Stimulated activated CD4-positive, alpha-beta T cell treated with anti-CD3 and anti-CD28 coated beads, Interleukin-15, amount 100 ng/mL, for 48 hours (primary cell): ENCODE data around the gene SCML2.
"Not testable (repeated sequence)": the region's sequence is repeated elsewhere in the genome, so short reads cannot be mapped to it uniquely, and the experiment has no call there.

Experiments
- DNase-seq, 2 donors: peaks; one replicate each; pipeline ENCODE4 v3.0.0-alpha.2; 2020; ENCODE audit warnings: low read depth in 2 of 2

The SCML2 gene

DNA sequence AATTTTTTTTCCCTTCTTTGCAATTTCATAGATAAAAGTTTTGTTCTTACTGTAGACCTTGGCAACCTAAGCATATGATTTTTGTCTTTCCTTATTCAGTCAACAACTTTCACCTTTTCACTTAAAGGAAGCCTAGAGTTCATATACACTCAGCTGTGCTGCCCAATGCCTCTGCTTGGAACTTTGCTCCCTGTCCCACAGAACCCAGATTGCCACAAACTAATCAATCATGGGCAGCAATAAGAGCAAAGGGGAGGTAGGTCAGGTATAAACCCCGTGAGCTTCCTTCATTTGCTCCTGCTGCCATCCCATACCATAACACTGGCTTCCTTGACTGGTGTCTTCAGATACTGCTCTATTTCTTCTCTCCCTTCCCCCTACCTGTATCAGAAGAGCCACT, 82.8 kb downstream of the SCML2 start:
- no peak for DNase-seq

DNA sequence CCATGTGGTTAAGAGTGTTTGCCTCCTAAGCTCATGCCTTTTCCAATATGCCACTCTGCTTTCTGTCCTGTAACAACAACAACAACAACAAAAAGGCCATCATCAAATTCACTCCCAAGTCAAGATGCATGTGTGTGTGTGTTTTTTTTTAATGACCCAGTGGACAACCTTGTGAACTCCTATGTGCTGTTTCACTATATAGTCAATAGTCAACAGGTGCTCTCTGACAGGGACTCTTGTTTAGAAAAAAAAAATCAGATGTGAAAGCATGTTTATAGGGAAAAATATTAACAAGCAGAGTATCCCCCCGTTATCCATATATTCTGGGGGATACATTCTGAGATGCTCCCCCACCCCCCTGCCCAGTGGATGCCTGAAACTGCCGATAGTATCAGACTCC, 83.2 kb downstream of the SCML2 start:
- no peak for DNase-seq

DNA sequence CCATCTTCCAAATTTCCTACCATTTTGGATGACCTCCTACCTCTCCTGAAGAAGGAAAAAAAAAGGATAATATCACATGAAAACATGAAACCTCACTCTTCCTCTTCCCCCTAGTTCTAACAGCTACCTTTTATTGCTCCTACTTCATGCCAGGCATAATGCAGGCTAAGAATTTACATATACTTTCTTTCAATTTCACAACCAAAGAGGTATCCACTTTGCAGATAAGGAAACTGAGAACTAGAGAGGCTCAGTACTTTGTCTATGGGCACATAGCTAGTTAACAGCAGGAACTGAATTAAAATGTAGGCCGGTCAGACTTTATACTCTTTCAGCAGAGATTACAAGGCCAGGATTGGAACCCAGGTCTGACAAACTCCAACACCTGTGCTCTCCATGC, 99.4 kb downstream of the SCML2 start:
- no peak for DNase-seq

DNA sequence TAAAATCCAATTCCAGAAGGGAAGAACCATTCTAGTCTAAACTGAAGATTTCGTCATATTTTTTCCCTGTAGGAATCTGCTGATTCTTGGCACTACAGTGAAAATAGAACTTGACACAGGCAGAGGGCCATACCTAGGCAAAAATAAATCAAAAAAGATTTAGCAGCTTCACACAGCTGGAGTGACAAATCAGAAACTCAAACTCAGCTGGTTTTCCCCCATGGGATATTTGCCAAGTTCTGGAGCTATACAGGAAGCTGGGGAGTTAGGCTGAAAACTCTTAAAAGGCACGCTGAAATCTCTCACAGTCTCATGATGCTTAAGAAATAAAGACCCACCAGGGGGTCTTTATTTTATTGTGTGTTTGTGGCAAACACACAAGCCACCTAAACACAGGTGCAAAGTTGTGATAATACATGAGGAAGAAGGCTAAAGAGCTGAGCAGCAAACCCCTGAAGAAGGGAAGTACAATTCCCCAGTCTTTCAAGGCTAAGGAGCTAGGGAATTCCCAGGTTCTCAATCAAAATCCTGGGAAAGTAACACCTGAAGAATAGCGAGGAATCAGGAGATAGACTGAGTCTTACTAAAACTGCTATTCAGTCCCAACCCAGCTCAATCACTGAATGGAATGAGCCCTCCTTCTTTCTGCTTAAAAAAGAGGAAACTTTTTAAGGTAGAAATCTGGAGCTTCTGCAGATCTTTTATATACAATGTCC, 101.7 kb downstream of the SCML2 start:
- no peak for DNase-seq

DNA sequence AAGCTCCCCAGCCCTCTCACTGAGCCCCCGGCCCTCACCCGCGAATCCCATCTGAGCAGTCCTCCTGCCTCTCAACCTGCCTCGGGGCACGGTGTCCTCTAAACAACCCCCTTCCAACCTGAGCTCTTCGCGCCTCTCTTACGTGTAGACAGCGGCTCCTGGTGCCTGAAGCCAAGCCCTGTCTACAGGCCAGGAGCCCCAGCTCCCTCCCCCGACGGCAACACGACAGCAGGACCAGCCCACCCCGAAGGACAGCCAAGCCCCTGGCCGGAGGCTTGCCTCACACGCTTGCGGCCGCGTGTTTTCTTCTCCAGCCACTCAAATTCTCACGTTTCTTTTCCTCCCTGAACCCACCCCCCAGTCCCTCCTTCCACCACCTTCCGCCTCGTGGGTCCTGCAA, 124.8 kb downstream of the SCML2 start:
- not testable (repeated sequence) for DNase-seq

DNA sequence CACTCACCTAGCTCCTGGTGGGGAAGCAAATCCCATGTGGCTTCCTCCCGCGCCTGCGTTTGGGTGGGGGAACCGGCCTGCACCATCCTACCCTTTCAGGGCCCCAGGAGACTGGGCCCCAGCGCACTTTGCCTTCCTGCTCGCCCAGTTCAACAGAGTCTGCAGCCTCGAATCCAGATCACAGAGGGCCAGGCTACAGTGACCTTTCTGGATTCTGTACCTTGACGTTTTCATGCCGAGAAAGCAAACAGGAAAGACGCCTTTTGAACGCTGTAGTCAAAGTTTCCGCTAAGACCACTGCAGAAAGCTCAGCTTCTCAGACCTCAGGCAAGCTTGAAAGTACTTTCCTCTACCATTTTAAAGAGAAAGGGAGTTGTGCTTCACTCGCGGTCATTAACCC, 126.4 kb downstream of the SCML2 start:
- no peak for DNase-seq

DNA sequence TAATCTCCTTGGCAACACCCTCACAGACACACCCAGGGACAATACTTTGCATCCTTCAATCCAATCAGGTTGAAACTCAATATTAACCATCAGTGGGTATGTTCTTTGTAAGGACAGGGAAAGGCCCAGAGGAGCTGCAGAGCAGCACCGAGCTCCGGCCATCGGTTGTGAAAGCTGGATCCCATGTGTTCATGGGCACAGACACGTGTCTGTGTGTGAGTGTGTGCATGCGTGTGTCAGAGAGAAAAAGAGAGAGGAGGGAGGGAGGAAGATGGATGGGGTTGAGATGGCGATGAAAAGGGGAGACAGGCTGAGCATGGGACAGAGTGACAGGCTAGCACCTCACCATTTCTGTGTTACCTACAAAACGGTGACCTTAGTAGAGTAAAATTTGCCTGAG, 127.0 kb downstream of the SCML2 start:
- DNase-seq, result no peak

DNA sequence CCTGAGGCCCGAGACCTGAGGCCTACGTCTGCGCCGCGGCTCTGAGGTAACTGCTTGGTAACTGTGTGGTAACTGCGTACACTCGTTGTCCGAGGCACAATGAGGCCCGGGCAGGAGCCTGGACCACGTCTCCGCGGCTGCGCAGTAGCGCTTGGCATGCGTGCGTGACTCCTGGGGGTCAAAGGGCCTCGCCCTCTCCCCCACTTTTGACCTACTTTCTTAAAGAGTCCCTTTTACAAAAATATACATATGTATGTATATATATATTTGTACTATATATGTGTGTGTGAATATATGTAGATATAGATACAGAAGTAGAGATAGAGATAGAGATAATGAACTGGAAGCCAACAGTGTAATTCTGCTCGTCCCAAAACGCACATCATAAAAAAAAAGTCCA, 133.7 kb downstream of the SCML2 start, which contains the start of gene BEND2:
BEND2 (minus strand) TSS at position 101 of the 400 bp plus-strand sequence. CDS start 136 bp downstream, outside the sequence.
- DNase-seq, result no peak

DNA sequence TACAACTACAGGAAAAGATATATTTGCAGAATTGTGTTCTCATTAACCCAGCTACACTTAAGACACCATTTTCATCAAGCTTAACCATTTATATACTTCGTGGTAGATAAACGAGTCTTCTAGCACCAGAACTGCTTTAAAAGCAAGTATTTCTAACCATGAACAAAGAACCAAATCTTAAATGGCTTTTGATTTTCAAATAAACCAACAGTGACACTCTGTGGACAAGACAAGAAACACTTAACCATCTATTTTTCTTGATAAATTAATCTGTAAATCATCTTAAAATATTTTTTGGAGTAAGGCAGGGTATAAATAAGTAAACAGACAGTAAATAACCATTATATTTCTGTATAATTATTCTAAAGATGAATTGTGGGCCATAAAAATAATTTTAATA, 144.0 kb downstream of the SCML2 start:
- no peak for DNase-seq

DNA sequence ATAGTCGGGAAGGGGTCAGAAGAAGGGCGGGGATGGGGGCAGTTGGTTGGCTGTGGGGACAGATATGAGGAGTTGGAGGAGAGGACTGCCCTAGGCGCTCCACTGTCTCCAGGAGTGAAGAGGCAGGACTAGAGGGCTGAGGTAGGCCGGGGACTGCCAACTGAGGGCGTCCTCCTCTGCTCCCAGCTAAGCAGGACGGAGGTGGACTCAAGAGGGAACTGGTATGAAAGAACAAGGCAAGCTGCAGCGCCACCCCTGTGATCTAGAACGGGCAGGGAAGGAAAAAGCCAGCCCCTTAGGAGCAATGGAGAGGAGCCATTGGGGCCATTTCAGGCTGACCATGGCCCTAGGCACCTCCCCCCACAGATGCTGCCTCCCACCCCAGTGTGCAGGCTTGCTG, 147.8 kb downstream of the SCML2 start:
- no peak for DNase-seq

DNA sequence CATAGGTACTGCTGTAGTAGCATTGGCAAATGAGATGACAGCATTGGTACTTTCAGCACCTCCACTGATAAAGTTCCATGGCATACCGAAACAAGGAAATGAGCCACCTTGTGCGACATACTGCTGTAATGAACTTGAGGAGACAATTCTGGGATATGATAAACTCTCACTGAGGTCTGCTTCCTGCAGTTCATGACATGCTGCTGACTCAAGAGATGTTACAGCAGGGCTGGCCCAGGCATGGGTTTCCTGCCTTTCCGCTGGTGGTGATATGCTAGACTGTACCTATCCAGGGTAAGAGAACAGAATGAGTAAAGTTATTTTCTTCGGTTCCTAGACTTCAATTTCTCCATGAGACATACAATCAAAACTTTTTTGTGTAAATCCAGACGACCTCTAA, 150.9 kb downstream of the SCML2 start:
- no peak for DNase-seq

DNA sequence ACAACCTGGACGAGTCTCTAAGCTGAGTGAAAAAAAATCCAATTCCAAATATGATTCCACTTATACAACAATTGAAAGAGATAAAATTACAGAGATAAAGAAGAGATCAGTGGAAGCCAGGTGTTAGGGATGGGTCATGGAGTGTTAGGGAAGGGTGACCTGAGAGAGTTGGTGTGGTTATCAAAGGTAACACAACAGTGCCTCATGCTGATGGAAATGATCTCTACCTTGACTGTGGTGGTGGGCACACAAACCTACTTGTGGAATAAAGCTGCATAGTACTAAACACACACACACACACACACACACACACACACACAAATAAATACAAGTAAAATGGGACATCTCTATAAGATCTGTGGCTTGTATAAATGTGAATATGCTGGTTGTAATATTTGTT, 159.8 kb downstream of the SCML2 start:
- DNase-seq, result no peak
